MCF 10A (cell line): ENCODE measurements around the gene SPARC. TPM values are rescaled to one million over a fixed set of nuclear protein-coding genes. Genes with fewer than 3 reads are reported as not detected.
"Not testable (repeated sequence)": the region's sequence is repeated elsewhere in the genome, so short reads cannot be mapped to it uniquely, and the experiment has no call there.

Experiments
- BruUV-seq: library from RNA; stranded (reverse); fragments of 400-500 nt; replicated peaks from 2 replicates; lab custom pipeline; 2021; lab: Mats Ljungman, UMichigan
- CTCF ChIA-PET: fragments of 300-600 bp; sonication (Branson Sonifier 250); formaldehyde crosslinking; extraction: SDS; loops from one replicate; lab custom pipeline; 2021; ENCODE audit warnings: antibody characterized with exemption, inconsistent platforms; lab: Yijun Ruan, JAX
- POLR2A ChIA-PET: fragments of 300-600, 350-650 bp; sonication (Branson Sonifier 250); formaldehyde crosslinking; extraction: SDS; loops from one replicate; lab custom pipeline; 2020; ENCODE audit warnings: antibody characterized with exemption, inconsistent platforms; lab: Yijun Ruan, JAX
- DNase-seq: peaks from one replicate; pipeline ENCODE4 v3.0.0-alpha.2; 2018; ENCODE audit not compliant: unreplicated experiment
- H3K27ac Mint-ChIP-seq: one replicate; pipeline ENCODE4 v1.8.0; 2022; ENCODE audit warnings: mild to moderate bottlenecking, low read depth, mixed read lengths; ENCODE audit not compliant: unreplicated experiment
- H3K27me3 Mint-ChIP-seq: one replicate; pipeline ENCODE4 v1.8.0; 2022; ENCODE audit warnings: mixed read lengths; ENCODE audit not compliant: insufficient read depth, unreplicated experiment
- H3K36me3 Mint-ChIP-seq: one replicate; pipeline ENCODE4 v1.8.0; 2022; ENCODE audit warnings: mild to moderate bottlenecking, moderate library complexity, mixed read lengths; ENCODE audit not compliant: insufficient read depth, unreplicated experiment
- H3K4me1 Mint-ChIP-seq: one replicate; pipeline ENCODE4 v1.8.0; 2022; ENCODE audit warnings: mixed read lengths; ENCODE audit not compliant: insufficient read depth, unreplicated experiment
- H3K4me3 Mint-ChIP-seq: one replicate; pipeline ENCODE4 v1.8.0; 2022; ENCODE audit warnings: mild to moderate bottlenecking, moderate library complexity, mixed read lengths; ENCODE audit not compliant: unreplicated experiment
- H3K9me3 Mint-ChIP-seq: one replicate; pipeline ENCODE4 v1.8.0; 2022; ENCODE audit warnings: mixed read lengths; ENCODE audit not compliant: unreplicated experiment
- intact Hi-C: fragments of 100-400 bp; cut with micrococcal nuclease; formaldehyde crosslinking; loops from 2 replicates; pipeline ENCODE4 v1.14.1; 2022
- total RNA-seq: library from RNA; stranded (reverse); gene quantifications from 2 replicates; pipeline ENCODE4 v1.2.3, GENCODE V29; 2022
- TF ChIP-seq, protein P1 (sequence below): fragments of 200-600 bp; IDR thresholded peaks from one replicate; pipeline ENCODE4 v1.8.0; 2022; ENCODE audit warnings: antibody characterized with exemption, mild to moderate bottlenecking; ENCODE audit not compliant: unreplicated experiment

The SPARC gene
- total RNA-seq, 1 experiment from 2014 or later = 32.6 TPM

- POLR2A ChIA-PET = interaction anchor here (0.6 to 1.4 kb wide), 2 partner anchors 11 to 133 kb away, joined by 3 to 5 read pairs; no protein-coding TSS in a partner anchor
- DNase-seq = no peak
- CTCF ChIA-PET = interaction anchor here (0.5 to 1.6 kb wide), 6 partner anchors 10 to 1804 kb away, joined by 3 to 8 read pairs (median 4); no protein-coding TSS in a partner anchor
- Mint-ChIP-seq H3K4me1 (peaks cover 18% of the 10 kb centered on the region), H3K9me3 (no peaks in the 10 kb centered on the region), H3K27me3 (no peaks in the 10 kb centered on the region), H3K27ac (no peak overlapping the region), H3K4me3 (no peak overlapping the region), H3K36me3 (no peaks in the 10 kb centered on the region)
- TF ChIP-seq, protein P1, sequence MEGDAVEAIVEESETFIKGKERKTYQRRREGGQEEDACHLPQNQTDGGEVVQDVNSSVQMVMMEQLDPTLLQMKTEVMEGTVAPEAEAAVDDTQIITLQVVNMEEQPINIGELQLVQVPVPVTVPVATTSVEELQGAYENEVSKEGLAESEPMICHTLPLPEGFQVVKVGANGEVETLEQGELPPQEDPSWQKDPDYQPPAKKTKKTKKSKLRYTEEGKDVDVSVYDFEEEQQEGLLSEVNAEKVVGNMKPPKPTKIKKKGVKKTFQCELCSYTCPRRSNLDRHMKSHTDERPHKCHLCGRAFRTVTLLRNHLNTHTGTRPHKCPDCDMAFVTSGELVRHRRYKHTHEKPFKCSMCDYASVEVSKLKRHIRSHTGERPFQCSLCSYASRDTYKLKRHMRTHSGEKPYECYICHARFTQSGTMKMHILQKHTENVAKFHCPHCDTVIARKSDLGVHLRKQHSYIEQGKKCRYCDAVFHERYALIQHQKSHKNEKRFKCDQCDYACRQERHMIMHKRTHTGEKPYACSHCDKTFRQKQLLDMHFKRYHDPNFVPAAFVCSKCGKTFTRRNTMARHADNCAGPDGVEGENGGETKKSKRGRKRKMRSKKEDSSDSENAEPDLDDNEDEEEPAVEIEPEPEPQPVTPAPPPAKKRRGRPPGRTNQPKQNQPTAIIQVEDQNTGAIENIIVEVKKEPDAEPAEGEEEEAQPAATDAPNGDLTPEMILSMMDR = no peak
- no TSS peak for BruUV-seq
- intact Hi-C loops = no loop called here
These were observed 8.7 kb upstream of the SPARC start for GRCh38 chr5:151695464-151695863.

DNA sequence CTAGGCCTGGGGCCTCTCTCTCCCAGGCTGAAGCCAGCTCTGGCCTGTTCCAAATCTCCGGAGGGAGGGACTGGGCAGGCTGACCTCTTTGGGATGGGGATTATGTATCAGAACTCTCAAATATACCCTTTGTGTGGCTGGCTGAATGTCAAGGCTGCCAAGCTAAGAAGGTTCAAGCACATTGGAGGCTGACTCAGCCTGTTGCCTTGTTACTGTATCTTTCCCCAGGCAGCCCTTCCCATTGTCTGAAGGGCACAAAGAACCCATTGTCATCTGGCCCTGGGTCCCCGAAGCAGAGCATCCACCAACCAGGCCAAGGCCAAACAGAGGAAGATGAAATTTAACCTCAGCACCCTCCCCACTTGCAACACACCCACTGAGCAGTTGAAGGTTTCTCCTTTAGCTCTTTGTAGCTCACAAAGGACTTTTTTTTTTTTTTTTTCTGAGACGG, 7.3 kb upstream of the SPARC start:
- Mint-ChIP-seq H3K4me3 (no peak overlapping the region), H3K9me3 (no peaks in the 10 kb centered on the region), H3K27ac (no peak overlapping the region), H3K4me1 (peaks cover 11% of the 10 kb centered on the region), H3K36me3 (no peaks in the 10 kb centered on the region), H3K27me3 (no peaks in the 10 kb centered on the region)
- intact Hi-C loops = no loop called here
- no peak for DNase-seq
- ChIA-PET POLR2A (interaction anchor here (0.6 kb wide), 1 partner anchor 9 kb away, joined by 5 read pairs; no protein-coding TSS in a partner anchor), CTCF (interaction anchor here (0.6 to 1.6 kb wide), 4 partner anchors 10 to 1343 kb away, joined by 3 to 4 read pairs (median 4); no protein-coding TSS in a partner anchor)
- TF ChIP-seq, protein P1 = no peak
- BruUV-seq = no TSS peak

GRCh38 chr5:151692312-151692711, 5.6 kb upstream of the SPARC start:
- intact Hi-C loops = no loop called here
- POLR2A ChIA-PET = no interaction called here
- Mint-ChIP-seq H3K36me3 (no peaks in the 10 kb centered on the region), H3K9me3 (no peaks in the 10 kb centered on the region), H3K27me3 (no peaks in the 10 kb centered on the region), H3K4me3 (no peak overlapping the region), H3K4me1 (peaks cover 7% of the 10 kb centered on the region), H3K27ac (no peak overlapping the region)
- TF ChIP-seq, protein P1 = no peak
- CTCF ChIA-PET = interaction anchor here (1.0 to 1.6 kb wide), 6 partner anchors 22 to 49 kb away, joined by 3 to 8 read pairs (median 4); no protein-coding TSS in a partner anchor
- peak; percentile 36 for DNase-seq
- no TSS peak for BruUV-seq

DNA sequence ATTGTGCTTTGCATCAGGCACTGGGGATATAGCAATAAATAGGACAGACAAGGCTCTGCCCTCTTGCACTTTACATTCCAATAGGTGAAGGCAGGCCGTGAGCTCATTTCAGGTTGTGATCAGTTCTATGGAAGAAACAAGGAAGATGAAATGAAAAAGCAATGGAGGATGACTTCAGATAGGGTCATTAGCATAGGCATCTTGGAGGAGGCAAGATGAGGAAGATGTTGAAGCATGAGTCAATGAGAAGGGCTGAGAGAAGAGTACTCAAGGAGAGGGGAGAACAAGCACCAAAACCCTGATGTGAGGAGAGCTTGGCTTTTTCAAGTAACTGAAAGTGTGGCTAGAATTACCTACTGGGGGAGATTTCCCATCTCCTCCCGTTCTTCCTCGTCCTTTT, 5.0 kb upstream of the SPARC start:
- ChIA-PET POLR2A (no interaction called here), CTCF (interaction anchor here (0.6 to 1.6 kb wide), 8 partner anchors 10 to 566 kb away, joined by 3 to 8 read pairs (median 4); no protein-coding TSS in a partner anchor)
- H3K27ac Mint-ChIP-seq = no peak overlapping the region

DNA sequence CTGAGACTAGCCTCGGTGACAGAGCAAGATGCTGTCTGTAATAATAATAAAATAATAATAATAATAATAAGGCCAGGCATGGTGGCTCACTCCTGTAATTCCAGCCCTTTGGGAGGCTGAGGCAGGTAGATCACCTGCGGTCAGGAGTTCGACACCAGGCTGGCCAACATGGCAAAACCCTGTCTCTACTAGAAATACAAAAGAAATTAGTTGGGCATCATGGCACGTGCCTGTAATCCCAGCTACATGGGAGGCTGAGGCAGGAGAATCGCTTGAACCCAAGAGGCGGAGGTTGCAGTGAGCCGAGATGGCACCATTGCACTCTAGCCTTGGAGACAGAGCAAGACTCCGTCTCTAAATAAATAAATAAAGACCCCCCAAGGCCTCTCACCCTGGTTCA, 2.9 kb upstream of the SPARC start:
- H3K27me3 Mint-ChIP-seq, H3K4me3 Mint-ChIP-seq, H3K9me3 Mint-ChIP-seq, intact Hi-C loops, DNase-seq, H3K36me3 Mint-ChIP-seq, POLR2A ChIA-PET, H3K27ac Mint-ChIP-seq, BruUV-seq: not testable (repeated sequence)
- CTCF ChIA-PET = interaction anchor here (0.6 to 2.3 kb wide), 5 partner anchors 10 to 419 kb away, joined by 3 to 5 read pairs (median 3); no protein-coding TSS in a partner anchor
- H3K4me1 Mint-ChIP-seq = peaks cover 34% of the 10 kb centered on the region

More for the DNA sequence above, 5.0 kb upstream of the SPARC start:
- TF ChIP-seq, protein P1 = no peak
- H3K36me3 Mint-ChIP-seq = no peaks in the 10 kb centered on the region
- no peak for DNase-seq
- no peak overlapping the region for H3K4me3 Mint-ChIP-seq
- H3K9me3 Mint-ChIP-seq = no peaks in the 10 kb centered on the region
- intact Hi-C loops = no loop called here
- BruUV-seq = no TSS peak
- H3K4me1 Mint-ChIP-seq = peaks cover 13% of the 10 kb centered on the region
- no peaks in the 10 kb centered on the region for H3K27me3 Mint-ChIP-seq
